Ammon's horn (tissue), 1 donor: ENCODE measurements around the gene PPM1E.
"Not testable (repeated sequence)": the region's sequence is repeated elsewhere in the genome, so short reads cannot be mapped to it uniquely, and the experiment has no call there.

Experiments
- DNase-seq: peaks from one replicate; pipeline ENCODE4 v3.0.0-alpha.2; 2016; ENCODE audit warnings: low spot score

Gene PPM1E

GRCh38 chr17:58755577-58756245 lies at the start of gene PPM1E:
Gene PPM1E (plus strand): TSS chr17:58755854.
- DNase-seq, result peak; percentile 67

DNA sequence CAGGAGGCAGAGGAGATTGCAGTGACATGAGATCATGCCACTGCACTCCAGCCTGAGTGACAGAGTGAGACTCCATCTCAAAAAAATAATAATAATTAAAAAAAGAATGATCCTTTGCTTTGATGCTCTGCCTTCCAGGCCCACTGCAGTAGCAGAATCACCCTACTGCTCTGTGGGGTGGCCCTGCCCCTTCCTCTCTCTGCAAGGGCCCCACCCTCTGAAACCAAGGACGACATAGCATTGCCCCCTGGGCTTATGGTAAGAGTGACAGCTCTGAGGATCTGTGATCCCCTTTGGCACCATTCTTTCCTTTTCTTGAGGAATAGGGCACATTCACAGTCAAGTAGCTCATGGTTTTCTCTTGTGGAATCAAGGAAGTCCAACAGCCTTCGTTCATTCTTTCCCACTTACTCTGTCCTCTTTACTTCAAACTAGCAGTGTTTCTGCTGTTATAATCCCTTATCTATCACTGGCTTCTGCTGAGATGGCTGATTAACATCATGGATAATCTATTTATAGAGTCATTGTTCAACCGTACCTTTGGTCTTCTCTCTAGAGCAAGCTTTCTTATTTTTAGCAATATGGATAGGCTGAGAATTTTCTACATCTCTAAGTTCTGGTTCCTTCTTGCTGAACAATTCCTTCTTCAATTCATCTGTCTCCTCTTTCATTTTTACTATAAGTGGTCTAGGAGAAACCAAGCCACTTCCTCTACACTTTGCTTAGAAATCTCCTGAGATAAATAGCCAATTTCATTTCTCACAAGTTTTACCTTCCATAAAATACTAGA lies 49.1 kb upstream of the PPM1E start:
- DNase-seq, result no peak

DNA sequence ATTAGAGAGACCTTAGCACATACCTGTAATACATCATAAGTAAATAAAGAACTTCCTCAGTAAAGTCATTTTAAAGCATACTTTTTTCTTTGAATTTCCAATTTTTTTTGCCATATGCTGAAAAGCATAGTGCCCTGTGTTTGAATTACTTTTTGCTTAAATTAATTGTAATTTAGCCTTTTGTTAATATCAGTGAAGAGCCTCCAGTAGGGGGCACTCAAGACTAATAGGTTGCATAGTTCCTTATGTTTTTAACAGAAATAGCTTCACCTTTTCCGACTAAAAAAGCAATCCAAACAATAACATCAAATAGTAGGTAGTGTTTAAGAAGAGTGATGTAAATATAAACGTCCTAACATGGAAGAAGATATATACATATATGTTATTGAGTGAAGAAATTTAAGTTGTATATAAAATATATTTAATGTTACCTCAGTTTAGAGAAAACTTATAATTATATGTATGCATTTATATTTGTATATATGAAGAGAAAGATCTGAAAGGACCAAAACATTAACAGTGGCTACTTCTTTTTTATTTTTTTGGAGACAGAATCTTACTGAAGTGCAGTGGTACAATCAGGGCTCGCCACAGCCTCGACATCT lies 44.6 kb upstream of the PPM1E start:
- peak; percentile 22 for DNase-seq

DNA sequence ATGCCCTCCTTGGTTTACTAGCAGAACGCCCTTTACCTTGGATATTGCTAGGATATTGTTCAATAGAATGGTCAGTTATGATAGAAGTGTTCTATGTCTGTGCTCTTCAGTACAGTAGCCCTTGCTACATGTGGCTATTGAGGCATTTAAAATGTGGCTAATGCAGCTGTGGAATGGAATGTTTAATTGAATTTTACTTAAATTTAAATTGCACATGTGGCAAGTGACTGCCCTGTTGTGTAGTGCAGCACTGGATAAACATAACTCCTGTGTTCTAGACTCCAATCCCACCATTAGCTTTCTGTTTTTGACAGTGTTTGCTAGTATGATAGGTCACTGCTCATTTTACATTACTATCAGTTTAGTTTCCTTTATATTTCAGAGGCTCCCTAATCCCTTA lies 33.4 kb upstream of the PPM1E start:
- DNase-seq, result no peak

DNA sequence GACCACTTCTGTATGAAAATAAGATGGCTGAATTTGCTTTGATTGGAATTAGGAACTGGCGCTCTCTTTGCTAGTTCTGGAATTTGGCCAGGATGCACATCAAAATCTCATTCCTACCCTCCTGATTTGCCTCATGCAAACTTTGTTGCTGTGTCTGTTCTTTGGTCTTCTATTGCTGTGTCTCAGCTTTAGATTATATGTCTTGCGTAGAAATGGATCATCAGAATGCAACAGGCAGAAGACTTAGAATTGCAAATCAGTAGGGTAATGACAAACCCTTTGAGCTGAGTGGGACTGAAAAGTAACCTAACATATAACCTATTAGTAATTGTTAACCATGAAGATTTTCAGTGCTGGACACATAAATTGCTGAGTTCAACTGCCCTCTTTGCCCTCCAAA lies 33.0 kb upstream of the PPM1E start:
- DNase-seq, result no peak

- DNase-seq, result peak; percentile 34
Measured at GRCh38 chr17:58728798-58729197, 26.9 kb upstream of the PPM1E start.

DNA sequence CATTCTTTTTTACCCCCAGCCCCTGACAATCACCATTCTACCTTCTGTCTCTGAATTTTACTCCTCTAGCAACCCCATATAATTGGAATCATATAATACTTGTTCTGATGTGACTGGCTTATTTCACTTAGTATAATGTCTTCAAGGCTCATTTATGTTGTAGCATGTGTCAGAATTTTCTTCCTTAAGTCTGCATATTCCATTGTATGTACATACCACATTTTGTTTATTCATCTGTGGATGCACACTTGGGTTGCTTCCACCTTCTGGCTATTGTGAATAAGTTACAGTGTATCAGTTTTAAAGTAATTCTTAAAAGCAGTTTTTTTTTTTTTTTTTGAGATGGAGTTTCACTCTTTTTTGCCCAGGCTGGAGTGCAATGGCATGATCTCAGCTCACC lies 24.7 kb upstream of the PPM1E start:
- no peak for DNase-seq

- no peak for DNase-seq
Measured at GRCh38 chr17:58734040-58734439, 21.6 kb upstream of the PPM1E start.

DNA sequence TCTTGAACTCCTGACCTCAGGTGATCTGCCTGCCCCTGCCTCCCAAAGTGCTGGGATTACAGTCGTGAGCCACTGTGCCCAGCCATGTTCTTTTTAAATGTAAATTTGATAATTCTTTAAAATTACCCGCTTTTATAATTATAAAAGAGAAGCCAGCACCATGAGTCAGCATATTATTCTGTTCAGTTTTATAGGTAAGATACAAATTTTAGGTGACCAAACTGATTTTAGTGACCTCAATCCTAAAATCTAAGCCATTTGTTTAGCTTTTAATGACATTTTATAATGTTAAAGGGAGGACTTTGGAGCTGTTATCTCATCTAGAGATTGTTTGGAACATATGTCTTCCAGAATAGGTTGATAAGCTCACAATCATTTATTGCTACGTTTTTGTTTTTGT lies 20.8 kb upstream of the PPM1E start:
- no peak for DNase-seq

- no peak for DNase-seq
Measured at GRCh38 chr17:58741121-58741625, 14.5 kb upstream of the PPM1E start.

GRCh38 chr17:58747674-58748073 lies 8.0 kb upstream of the PPM1E start:
- DNase-seq, result no peak

GRCh38 chr17:58749627-58750026 lies 6.0 kb upstream of the PPM1E start:
- DNase-seq, result not testable (repeated sequence)

- no peak for DNase-seq
Measured at GRCh38 chr17:58753026-58753425, 2.6 kb upstream of the PPM1E start.

DNA sequence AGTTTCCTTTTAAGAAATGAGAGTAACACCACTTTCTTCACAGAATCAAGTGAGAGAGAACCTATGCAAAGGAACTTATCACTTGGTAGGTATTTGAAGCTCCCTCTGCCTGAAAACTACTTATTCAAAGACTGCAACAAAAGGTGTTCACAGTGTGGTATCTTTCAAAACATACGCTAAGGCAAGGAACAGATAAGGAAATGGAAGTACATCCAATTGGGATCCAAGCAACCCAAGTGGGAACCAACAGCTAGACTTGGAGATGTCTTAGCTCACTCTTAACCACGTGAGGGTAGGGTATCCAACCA lies 431 bp upstream of the PPM1E start:
- no peak for DNase-seq

- peak; percentile 22 for DNase-seq
Measured at GRCh38 chr17:58756246-58757161, 850 bp downstream of the PPM1E start.

DNA sequence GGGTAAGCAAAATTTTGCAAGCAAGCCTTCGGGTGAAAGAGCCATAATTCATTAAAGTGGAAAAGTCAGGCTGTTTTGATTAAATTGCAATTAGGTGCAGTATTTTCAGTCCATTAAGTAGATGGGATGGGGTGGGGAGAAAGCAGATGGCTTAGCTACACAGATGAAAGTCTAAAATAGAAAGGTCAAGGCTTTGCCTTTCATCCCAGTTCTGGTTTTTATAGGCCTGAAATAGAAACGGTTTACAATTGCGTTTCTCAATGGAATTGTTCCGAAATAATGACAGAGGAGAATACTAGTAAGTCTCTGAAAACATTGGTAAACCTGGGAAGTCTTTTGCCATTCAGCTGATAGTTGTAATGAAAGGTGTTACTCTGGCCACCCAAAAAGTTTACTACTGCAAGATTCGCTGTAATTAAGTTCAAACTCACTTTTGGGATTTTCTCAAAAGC lies 1.5 kb downstream of the PPM1E start:
- no peak for DNase-seq

DNA sequence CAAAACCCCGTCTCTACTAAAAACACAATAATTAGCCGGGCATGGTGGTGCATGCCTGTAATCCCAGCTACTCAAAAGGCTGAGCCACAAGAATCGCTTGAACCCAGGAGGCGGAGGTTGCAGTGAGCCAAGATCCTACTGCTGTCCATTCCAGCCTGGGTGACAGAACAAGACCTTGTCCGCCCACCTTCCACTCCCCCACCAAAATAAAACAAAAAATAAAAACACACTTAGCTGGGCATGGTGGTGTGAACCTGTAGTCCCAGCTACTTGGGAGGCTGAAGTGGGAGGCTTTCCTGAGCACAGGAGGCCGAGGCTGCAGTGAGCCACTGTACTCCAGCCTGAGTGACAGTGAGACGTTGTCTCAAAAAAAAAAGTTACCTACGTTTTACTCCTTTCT lies 3.2 kb downstream of the PPM1E start:
- DNase-seq, result no peak

GRCh38 chr17:58759522-58759921 lies 3.9 kb downstream of the PPM1E start:
- DNase-seq, result no peak

- no peak for DNase-seq
Measured at GRCh38 chr17:58760248-58760647, 4.6 kb downstream of the PPM1E start.

- DNase-seq, result no peak
Measured at GRCh38 chr17:58763263-58763662, 7.6 kb downstream of the PPM1E start.

- DNase-seq, result no peak
Measured at GRCh38 chr17:58764373-58764772, 8.7 kb downstream of the PPM1E start.

GRCh38 chr17:58778482-58778881 lies 22.8 kb downstream of the PPM1E start:
- DNase-seq, result not testable (repeated sequence)
